GM10266 (cell line): ENCODE measurements around the gene SLC6A16.

Source experiments
- DNase-seq: peaks from one replicate; pipeline ENCODE4 v3.0.0; 2012; ENCODE audit errors: extremely low spot score
- TF ChIP-seq, protein P1 (sequence below): IDR thresholded peaks from 2 replicates; pipeline ENCODE4 v1.5.1; 2012; ENCODE audit warnings: mild to moderate bottlenecking, low read depth; ENCODE audit not compliant: control insufficient read depth, insufficient read depth; ENCODE audit errors: missing control alignments

The SLC6A16 gene

GRCh38 chr19:49247676-49248075, 77.3 kb downstream of the SLC6A16 start:
- DNase-seq = no peak
- TF ChIP-seq, protein P1, sequence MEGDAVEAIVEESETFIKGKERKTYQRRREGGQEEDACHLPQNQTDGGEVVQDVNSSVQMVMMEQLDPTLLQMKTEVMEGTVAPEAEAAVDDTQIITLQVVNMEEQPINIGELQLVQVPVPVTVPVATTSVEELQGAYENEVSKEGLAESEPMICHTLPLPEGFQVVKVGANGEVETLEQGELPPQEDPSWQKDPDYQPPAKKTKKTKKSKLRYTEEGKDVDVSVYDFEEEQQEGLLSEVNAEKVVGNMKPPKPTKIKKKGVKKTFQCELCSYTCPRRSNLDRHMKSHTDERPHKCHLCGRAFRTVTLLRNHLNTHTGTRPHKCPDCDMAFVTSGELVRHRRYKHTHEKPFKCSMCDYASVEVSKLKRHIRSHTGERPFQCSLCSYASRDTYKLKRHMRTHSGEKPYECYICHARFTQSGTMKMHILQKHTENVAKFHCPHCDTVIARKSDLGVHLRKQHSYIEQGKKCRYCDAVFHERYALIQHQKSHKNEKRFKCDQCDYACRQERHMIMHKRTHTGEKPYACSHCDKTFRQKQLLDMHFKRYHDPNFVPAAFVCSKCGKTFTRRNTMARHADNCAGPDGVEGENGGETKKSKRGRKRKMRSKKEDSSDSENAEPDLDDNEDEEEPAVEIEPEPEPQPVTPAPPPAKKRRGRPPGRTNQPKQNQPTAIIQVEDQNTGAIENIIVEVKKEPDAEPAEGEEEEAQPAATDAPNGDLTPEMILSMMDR = no peak

GRCh38 chr19:49244256-49244655, 80.7 kb downstream of the SLC6A16 start:
- TF ChIP-seq, protein P1 = no peak
- DNase-seq = no peak

DNA sequence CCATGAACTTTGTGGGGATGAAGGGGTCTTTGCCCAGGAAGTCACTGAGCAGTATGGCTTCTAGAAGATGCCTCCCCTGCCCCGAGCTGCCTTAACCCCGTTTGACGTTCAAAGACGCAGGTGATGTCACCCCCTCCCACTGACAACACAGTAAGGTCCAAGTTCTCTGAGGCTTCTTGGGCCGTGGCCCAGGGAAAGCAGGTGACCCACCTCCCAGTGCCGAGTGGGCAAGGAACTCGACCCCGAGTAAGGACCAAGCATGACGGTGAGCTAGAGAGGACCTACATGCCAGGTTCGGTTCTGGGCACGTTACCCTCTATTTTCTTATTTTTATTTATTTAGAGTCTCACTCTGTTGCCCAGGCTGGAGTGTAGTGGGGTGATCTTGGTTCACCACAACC, 81.3 kb downstream of the SLC6A16 start:
- TF ChIP-seq, protein P1 = no peak
- DNase-seq = no peak

GRCh38 chr19:49243129-49243528, 81.9 kb downstream of the SLC6A16 start:
- TF ChIP-seq, protein P1 = no peak
- no peak for DNase-seq

GRCh38 chr19:49241769-49242168, 83.2 kb downstream of the SLC6A16 start:
- TF ChIP-seq, protein P1 = no peak
- no peak for DNase-seq
